NB4 (cell line): ENCODE data around the gene RPS23.

Source experiments
- DNase-seq: peaks from one replicate; pipeline ENCODE4 v3.0.0; 2010; ENCODE audit warnings: low read depth
- H3K4me3 ChIP-seq: one replicate; pipeline ENCODE4 v1.5.1; 2011; ENCODE audit warnings: mild to moderate bottlenecking, low read depth, low read length, moderate library complexity
- MAX ChIP-seq: IDR thresholded peaks from 2 replicates; pipeline ENCODE4 v1.6.1; 2011; ENCODE audit warnings: low read depth, low read length
- MYC ChIP-seq: IDR thresholded peaks from 2 replicates; pipeline ENCODE4 v1.6.1; 2011; ENCODE audit warnings: low read depth, low read length
- POLR2A ChIP-seq: IDR thresholded peaks from 2 replicates; pipeline ENCODE4 v1.6.1; 2011; ENCODE audit warnings: mild to moderate bottlenecking; ENCODE audit not compliant: insufficient read length; ENCODE audit errors: extremely low read depth
- TF ChIP-seq, protein P1 (sequence below): IDR thresholded peaks from one replicate; pipeline ENCODE4 v1.5.1; 2012; ENCODE audit warnings: low read depth, low read length

The RPS23 gene

DNA sequence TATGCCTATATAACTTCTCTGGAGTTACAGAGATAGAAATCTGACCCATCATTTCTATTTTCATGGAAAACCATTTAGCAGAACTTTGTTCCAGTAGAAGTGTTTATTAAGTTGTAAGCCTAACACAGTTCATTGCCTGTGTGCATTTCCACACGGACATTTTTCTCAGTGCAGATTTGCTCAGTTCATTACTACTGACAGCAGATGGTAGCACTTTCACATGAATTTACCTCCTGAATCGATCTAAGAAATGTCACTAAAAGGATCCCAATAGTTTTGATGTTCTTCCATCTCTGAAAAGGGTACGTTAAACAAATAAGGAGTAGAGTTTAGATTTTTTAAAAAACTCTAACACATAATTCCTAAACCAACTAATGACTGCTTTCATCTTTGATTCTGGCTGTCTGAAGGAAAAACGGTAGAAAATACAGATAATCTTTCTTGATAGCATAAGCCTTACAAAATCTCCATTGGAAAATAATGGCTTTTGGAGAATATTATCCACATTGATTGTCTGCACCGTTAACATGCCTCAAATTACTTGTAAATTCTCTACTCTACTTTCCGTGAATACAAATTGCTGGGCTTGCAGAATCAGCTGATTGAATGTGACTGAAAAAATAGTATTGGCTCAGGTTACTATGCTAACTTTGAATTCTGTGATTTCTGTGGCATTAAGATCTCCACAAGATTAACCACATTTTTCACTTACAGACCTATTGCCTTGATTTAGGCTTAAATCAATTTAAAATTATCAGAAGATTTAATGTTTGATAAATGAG lies 33.1 kb downstream of the RPS23 start:
- TF ChIP-seq, protein P1, sequence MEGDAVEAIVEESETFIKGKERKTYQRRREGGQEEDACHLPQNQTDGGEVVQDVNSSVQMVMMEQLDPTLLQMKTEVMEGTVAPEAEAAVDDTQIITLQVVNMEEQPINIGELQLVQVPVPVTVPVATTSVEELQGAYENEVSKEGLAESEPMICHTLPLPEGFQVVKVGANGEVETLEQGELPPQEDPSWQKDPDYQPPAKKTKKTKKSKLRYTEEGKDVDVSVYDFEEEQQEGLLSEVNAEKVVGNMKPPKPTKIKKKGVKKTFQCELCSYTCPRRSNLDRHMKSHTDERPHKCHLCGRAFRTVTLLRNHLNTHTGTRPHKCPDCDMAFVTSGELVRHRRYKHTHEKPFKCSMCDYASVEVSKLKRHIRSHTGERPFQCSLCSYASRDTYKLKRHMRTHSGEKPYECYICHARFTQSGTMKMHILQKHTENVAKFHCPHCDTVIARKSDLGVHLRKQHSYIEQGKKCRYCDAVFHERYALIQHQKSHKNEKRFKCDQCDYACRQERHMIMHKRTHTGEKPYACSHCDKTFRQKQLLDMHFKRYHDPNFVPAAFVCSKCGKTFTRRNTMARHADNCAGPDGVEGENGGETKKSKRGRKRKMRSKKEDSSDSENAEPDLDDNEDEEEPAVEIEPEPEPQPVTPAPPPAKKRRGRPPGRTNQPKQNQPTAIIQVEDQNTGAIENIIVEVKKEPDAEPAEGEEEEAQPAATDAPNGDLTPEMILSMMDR, result no peak
- no peak for TF ChIP-seq POLR2A
- no peak for TF ChIP-seq MYC
- no peak for TF ChIP-seq MAX
- H3K4me3 ChIP-seq, result no peak overlapping the region
- DNase-seq, result no peak

GRCh38 chr5:82244151-82244550 lies 34.0 kb downstream of the RPS23 start:
- no peak overlapping the region for H3K4me3 ChIP-seq
- no peak for DNase-seq
- TF ChIP-seq, protein P1, result no peak
- TF ChIP-seq POLR2A (no peak), MYC (no peak), MAX (no peak)

DNA sequence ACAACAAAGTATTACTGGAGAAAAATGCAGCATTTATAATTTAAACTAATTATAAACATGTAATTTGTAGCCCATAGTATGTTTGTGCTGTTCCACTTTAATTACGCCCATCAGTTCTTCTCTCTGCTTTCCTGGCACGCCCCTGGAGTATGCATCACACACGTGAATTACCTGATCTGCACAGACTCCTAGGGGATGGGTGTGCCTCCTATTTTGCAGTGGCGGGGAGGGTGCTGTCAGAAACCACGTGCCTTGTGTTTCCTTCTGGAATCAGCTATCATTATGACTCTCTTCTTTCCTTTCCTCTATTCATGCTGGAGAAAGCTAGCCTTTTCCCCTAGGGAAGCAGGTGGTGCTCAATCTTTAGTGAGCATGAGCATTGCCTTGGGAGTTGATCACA lies 43.3 kb downstream of the RPS23 start:
- no peak overlapping the region for H3K4me3 ChIP-seq
- no peak for DNase-seq
- TF ChIP-seq MAX, result no peak
- TF ChIP-seq, protein P1, result no peak
- no peak for TF ChIP-seq POLR2A
- TF ChIP-seq MYC, result no peak

DNA sequence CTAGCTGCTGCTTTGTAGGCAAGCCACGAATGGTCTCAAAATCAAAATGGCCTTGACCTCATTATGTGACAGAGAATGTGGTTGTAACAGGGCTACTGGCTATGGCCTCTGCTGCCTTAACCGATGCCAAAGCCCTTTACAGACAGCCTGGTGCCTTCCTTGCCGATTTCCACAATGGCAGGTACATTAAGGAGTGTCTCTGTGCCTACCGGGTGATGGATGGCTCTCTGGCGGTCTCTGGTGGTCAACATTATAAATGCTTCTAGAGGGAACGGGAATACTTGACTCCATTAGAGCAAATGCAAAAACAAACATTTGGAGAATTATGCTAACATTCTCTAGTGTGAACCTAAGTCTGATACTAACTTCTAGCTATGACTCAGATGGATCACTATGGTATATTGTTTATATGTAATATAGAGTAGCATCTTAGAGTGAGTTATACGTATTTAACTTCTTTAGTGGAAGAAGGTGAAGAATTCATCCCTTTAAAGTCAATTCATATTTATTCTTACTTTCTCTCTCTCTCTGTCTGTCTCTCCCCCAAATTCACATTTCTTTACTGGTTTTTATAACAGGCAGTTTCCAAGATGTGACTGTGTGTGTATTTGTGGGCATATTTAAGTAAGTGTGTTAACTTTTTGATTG lies 52.5 kb downstream of the RPS23 start:
- DNase-seq, result peak; percentile 71
- H3K4me3 ChIP-seq, result no peak overlapping the region
- TF ChIP-seq POLR2A, result no peak
- TF ChIP-seq, protein P1, result peak; percentile 67
